Ovary (tissue), 9 donors: ENCODE measurements around the gene CYP26C1. TPM values are rescaled to one million over a fixed set of nuclear protein-coding genes. Genes with fewer than 3 reads are reported as not detected.
A peak's percentile ranks its signal among the peaks of the same experiment; 100 is the strongest.

Source experiments
- DNase-seq, 5 donors: peaks; one replicate each; pipeline ENCODE4 v3.0.0-alpha.2; 2019 to 2020
- H3K27ac ChIP-seq, 2 donors: fragments of 200-600 bp; one replicate each; pipeline versions ENCODE4 v1.5.1 to v1.8.0; 2019 to 2022
- H3K27me3 ChIP-seq: fragments of 200-600 bp; one replicate; pipeline ENCODE4 v1.8.0; 2022
- H3K36me3 ChIP-seq: fragments of 200-600 bp; sonication (generic); one replicate; pipeline ENCODE4 v1.5.1; 2019
- H3K4me1 ChIP-seq: one replicate; pipeline ENCODE4 v1.8.1; 2013; ENCODE audit warnings: mild to moderate bottlenecking, moderate library complexity; ENCODE audit not compliant: insufficient read depth
- H3K4me3 ChIP-seq: fragments of 200-600 bp; sonication (generic); one replicate; pipeline ENCODE4 v1.5.1; 2017
- H3K9me3 ChIP-seq, 2 donors: fragments of 200-600 bp in 1 of 2; sonication (generic) in 1 of 2; one replicate each; pipeline versions ENCODE4 v1.5.1 to v1.8.1; 2013 to 2019; ENCODE audit warnings: mild to moderate bottlenecking in 1 of 2, moderate library complexity in 1 of 2
- CTCF ChIP-seq, 3 donors: fragments of 450-650 bp in 2 of 3; fragments of 200-600 bp in 1 of 3; IDR thresholded peaks; one replicate each; pipeline versions ENCODE4 v1.5.1 to v1.8.0; 2016 to 2022; ENCODE audit warnings: antibody characterized with exemption in 3 of 3, mild to moderate bottlenecking in 1 of 3
- EP300 ChIP-seq: sonication (generic); formaldehyde crosslinking; IDR thresholded peaks from one replicate; pipeline ENCODE4 v1.6.1; 2017; ENCODE audit warnings: antibody characterized with exemption
- POLR2A ChIP-seq: fragments of 450-650 bp; IDR thresholded peaks from one replicate; pipeline ENCODE4 v1.6.1; 2017; ENCODE audit warnings: antibody characterized with exemption, mild to moderate bottlenecking, moderate library complexity
- WGBS, 3 donors: extraction: QIAGEN DNeasy Blood & Tissue Kit in 1 of 3; methylation state at CpG; one replicate each; pipeline versions ENCODE4 v1.1.5 to v1.1.7; 2013 to 2017; 5-methylcytosine and 5-hydroxymethylcytosine counted together
- intact Hi-C, 4 donors: fragments of 100-400 bp; cut with DNase I; formaldehyde crosslinking; loops; one replicate each; pipeline versions ENCODE4 v1.11.0 to v1.15.1; 2022 to 2023
- polyA plus RNA-seq, 2 donors: library from polyadenylated mRNA; stranded (reverse); fragments of 200-250 nt in 1 of 2; fragments of 350-450 nt in 1 of 2; fragmentation: Illumina TruSeq in 1 of 2; extraction: RNeasy Lipid Tissue Mini Kit (QIAGEN cat#74804) in 1 of 2; gene quantifications; one replicate each; pipeline ENCODE4 v1.2.3, GENCODE V29; 2013 to 2014
- total RNA-seq, 7 donors: library from RNA; depleted of rRNA in 2 of 7; stranded (reverse); fragments of >200 nt in 2 of 7; fragmentation: NEBNext Ultra II Directional in 3 of 7; extraction: Animal tissue kit (Norgen Biotek cat#: 25700) in 3 of 7; gene quantifications; one replicate each; pipeline versions ENCODE4 v1.1.0 to v1.2.4, GENCODE V29; 2016 to 2023
- donor health status: DM: no; HTN: no; CAD: no; lungs with moderate emphysema.
- donor health status: DM: no; HTN: no; CAD: no.
- donor health status: Bipolar disorder and iron deficiency.
- donor health status: DM: yes; HTN: yes; CAD: no.
- donor health status: DM: no; HTN: no; CAD: no.
- donor health status: DM: yes; HTN: yes; CAD: no.

Gene CYP26C1
- total and polyA plus RNA-seq, 9 donors = 0.05 to 0.20 (median 0.07) TPM; not detected in 4

GRCh38 chr10:93113042-93113441 is 52.4 kb downstream of the CYP26C1 start:
- intact Hi-C loops = no loop called here
- 79 to 81% (median 80%) methylated on average over 2 of the region's 2 CpGs for WGBS, 3 donors
- DNase-seq = no peak

GRCh38 chr10:93115661-93116383 is 55.2 kb downstream of the CYP26C1 start:
- Histone ChIP-seq H3K36me3 (no peaks in the 10 kb centered on the region), H3K27me3 (no peaks in the 10 kb centered on the region), H3K9me3 (no peaks in the 10 kb centered on the region), H3K4me3 (no peak overlapping the region), H3K27ac (no peak overlapping the region), H3K4me1 (no peaks in the 10 kb centered on the region)
- WGBS, 3 donors = 74 to 78% (median 78%) methylated on average over 4 of the region's 4 CpGs
- peak in 3 of 5 donors; percentile 25 to 46 (median 25) for DNase-seq
- TF ChIP-seq CTCF (IDR thresholded peaks at IDR 0.05) (no peak), POLR2A (no peak), EP300 (no peak)
- intact Hi-C loops = no loop called here

More at GRCh38 chr10:93113042-93113441, 52.4 kb downstream of the CYP26C1 start:
- Histone ChIP-seq H3K4me1 (no peaks in the 10 kb centered on the region), H3K9me3 (no peaks in the 10 kb centered on the region), H3K36me3 (no peaks in the 10 kb centered on the region), H3K4me3 (no peak overlapping the region), H3K27me3 (no peaks in the 10 kb centered on the region), H3K27ac (no peak overlapping the region)
- TF ChIP-seq EP300 = no peak
- TF ChIP-seq POLR2A = no peak
- TF ChIP-seq CTCF (IDR thresholded peaks at IDR 0.05) = no peak

Other genes starting within 250 kb of the CYP26C1 start
- 10 to 100 TPM in 3 of 7 donors, 1 to 10 TPM in 4; 7.2 to 12.8 (median 9.7) TPM for gene EXOC6, start 212.3 kb upstream of the CYP26C1 start, total RNA-seq
- 10 to 100 TPM in 1 of 2 donors, 1 to 10 TPM in 1; 6.2 to 10.7 TPM for gene EXOC6, start 212.3 kb upstream of the CYP26C1 start, polyA plus RNA-seq
- gene CYP26A1, start 13.1 kb downstream of the CYP26C1 start, total RNA-seq = under 1 TPM in 1 of 7 donors, not detected in 6; 0.22 TPM
- not detected for gene CYP26A1, start 13.1 kb downstream of the CYP26C1 start, polyA plus RNA-seq